ENCODE data around the gene PRDX6.
A peak's percentile ranks its signal among the peaks of the same experiment; 100 is the strongest.

Gene PRDX6

DNA sequence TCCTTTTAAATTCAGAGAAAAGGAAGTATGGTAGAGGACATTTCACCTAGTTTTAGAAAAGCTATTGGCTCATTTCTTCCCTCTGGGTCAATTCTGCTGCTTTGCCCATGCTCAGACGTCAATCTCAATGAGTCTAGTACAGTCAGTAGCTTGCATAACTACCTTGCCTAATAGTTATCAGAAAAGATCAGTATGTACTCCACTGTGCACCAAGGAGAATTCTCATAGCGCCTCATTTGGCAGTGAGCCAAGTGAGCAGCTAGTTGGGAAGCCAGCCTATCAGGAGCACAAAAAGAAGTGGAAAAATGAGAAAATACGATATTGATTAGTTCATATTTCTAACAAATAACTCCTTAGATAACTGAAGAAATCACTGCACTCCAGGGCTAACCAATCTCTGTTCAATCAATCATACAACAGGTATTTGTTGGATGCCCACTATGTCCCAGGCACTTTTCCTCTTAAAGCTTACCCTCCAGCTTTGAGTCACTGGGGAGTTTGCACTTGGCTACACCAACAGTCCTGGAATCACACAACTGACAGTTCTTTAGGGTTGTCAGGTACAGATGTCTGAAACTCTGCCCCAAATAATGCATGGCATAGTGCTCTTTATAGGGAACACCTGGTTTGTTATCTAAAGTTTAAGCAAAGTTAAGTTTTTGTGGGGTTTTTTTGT lies 50.2 kb downstream of the PRDX6 start:
- no peaks in the 10 kb centered on the region for H3K36me3 ChIP-seq
- DNase-seq = peak in 1 of 2 donors; percentile 40
- H3K9me3 ChIP-seq = no peaks in the 10 kb centered on the region
- no peak overlapping the region for H3K27ac ChIP-seq
- H3K27me3 ChIP-seq = no peaks in the 10 kb centered on the region
- no peak overlapping the region for H3K4me3 ChIP-seq
- TF ChIP-seq, protein P1, sequence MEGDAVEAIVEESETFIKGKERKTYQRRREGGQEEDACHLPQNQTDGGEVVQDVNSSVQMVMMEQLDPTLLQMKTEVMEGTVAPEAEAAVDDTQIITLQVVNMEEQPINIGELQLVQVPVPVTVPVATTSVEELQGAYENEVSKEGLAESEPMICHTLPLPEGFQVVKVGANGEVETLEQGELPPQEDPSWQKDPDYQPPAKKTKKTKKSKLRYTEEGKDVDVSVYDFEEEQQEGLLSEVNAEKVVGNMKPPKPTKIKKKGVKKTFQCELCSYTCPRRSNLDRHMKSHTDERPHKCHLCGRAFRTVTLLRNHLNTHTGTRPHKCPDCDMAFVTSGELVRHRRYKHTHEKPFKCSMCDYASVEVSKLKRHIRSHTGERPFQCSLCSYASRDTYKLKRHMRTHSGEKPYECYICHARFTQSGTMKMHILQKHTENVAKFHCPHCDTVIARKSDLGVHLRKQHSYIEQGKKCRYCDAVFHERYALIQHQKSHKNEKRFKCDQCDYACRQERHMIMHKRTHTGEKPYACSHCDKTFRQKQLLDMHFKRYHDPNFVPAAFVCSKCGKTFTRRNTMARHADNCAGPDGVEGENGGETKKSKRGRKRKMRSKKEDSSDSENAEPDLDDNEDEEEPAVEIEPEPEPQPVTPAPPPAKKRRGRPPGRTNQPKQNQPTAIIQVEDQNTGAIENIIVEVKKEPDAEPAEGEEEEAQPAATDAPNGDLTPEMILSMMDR (IDR thresholded peaks at IDR 0.05) = no peak
- no peaks in the 10 kb centered on the region for H3K4me1 ChIP-seq
- intact Hi-C loops (cut with DNase I; ENCODE audit: low total_unique reads) = no loop called here

DNA sequence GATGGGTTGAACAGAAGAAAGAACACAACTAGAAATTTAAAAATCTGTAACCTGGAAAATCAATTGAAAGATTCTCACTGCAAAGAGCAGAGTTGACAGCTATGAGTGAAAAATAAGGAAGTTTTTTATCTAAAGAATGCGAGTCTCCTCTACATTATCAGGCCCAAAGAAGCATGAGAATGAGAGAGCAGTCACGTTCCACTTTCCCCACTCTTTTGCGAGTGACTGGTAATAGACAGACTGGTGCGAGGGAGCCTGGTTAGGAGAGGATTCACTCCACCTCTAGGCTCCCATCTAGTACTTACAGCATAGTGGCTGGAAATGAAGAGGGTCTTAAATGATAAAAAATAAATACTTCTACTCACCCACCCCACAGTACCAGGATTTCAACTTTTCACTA lies 52.0 kb downstream of the PRDX6 start:
- TF ChIP-seq, protein P1 (IDR thresholded peaks at IDR 0.05) = no peak
- no peak overlapping the region for H3K4me3 ChIP-seq
- H3K4me1 ChIP-seq = no peaks in the 10 kb centered on the region
- no peak overlapping the region for H3K27ac ChIP-seq
- DNase-seq = no peak
- H3K9me3 ChIP-seq = no peaks in the 10 kb centered on the region
- no peaks in the 10 kb centered on the region for H3K27me3 ChIP-seq
- intact Hi-C loops (cut with DNase I; ENCODE audit: low total_unique reads) = no loop called here
- H3K36me3 ChIP-seq = no peaks in the 10 kb centered on the region

- TF ChIP-seq, protein P1 (IDR thresholded peaks at IDR 0.05) = no peak
- H3K4me3 ChIP-seq = no peak overlapping the region
- H3K27ac ChIP-seq = no peak overlapping the region
- H3K36me3 ChIP-seq = no peaks in the 10 kb centered on the region
- H3K9me3 ChIP-seq = no peaks in the 10 kb centered on the region
- no peaks in the 10 kb centered on the region for H3K4me1 ChIP-seq
- no peaks in the 10 kb centered on the region for H3K27me3 ChIP-seq
- intact Hi-C loops (cut with DNase I; ENCODE audit: low total_unique reads) = no loop called here
- no peak for DNase-seq
These were observed 53.9 kb downstream of the PRDX6 start for GRCh38 chr1:173530795-173531693.

DNA sequence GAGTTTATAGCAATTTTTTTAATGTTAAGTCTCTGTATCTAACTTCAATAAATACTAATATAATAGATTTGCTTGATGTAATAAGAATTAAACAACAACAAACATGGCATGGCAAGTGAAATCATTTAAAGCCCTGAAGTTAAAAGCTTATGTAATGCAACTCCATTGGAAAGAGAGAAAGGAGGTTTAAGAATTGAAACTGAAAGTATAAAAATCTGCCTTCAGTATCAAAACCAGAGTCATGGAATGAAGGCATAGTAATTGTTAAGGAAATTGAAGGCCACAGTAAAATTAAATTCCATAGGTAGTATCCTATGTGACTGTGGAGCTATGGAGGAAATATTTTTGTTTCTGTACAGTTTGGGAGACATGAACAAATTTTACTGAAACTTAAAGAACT lies 55.1 kb downstream of the PRDX6 start:
- Histone ChIP-seq H3K36me3 (no peaks in the 10 kb centered on the region), H3K4me3 (no peak overlapping the region)
- intact Hi-C loops (cut with DNase I; ENCODE audit: low total_unique reads) = no loop called here

GRCh38 chr1:173536223-173536622 lies 59.1 kb downstream of the PRDX6 start:
- H3K36me3 ChIP-seq = no peaks in the 10 kb centered on the region
- no peak overlapping the region for H3K4me3 ChIP-seq
- no peak for DNase-seq
- no peaks in the 10 kb centered on the region for H3K4me1 ChIP-seq
- H3K27me3 ChIP-seq = no peaks in the 10 kb centered on the region
- TF ChIP-seq, protein P1 (IDR thresholded peaks at IDR 0.05) = no peak
- no peak overlapping the region for H3K27ac ChIP-seq
- H3K9me3 ChIP-seq = no peaks in the 10 kb centered on the region
- intact Hi-C loops (cut with DNase I; ENCODE audit: low total_unique reads) = no loop called here

More for the DNA sequence above, 55.1 kb downstream of the PRDX6 start:
- DNase-seq = no peak
- Histone ChIP-seq H3K27me3 (no peaks in the 10 kb centered on the region), H3K27ac (no peak overlapping the region), H3K4me1 (no peaks in the 10 kb centered on the region), H3K9me3 (no peaks in the 10 kb centered on the region)
- TF ChIP-seq, protein P1 (IDR thresholded peaks at IDR 0.05) = no peak

Measured in tibial artery (tissue), 4 donors.